Astrocyte of the hippocampus (primary cell): ENCODE data around the gene VCP.

Source experiments
- DNase-seq: peaks from one replicate; pipeline ENCODE4 v3.0.0; 2011; ENCODE audit warnings: low read depth, low spot score

Gene VCP

DNA sequence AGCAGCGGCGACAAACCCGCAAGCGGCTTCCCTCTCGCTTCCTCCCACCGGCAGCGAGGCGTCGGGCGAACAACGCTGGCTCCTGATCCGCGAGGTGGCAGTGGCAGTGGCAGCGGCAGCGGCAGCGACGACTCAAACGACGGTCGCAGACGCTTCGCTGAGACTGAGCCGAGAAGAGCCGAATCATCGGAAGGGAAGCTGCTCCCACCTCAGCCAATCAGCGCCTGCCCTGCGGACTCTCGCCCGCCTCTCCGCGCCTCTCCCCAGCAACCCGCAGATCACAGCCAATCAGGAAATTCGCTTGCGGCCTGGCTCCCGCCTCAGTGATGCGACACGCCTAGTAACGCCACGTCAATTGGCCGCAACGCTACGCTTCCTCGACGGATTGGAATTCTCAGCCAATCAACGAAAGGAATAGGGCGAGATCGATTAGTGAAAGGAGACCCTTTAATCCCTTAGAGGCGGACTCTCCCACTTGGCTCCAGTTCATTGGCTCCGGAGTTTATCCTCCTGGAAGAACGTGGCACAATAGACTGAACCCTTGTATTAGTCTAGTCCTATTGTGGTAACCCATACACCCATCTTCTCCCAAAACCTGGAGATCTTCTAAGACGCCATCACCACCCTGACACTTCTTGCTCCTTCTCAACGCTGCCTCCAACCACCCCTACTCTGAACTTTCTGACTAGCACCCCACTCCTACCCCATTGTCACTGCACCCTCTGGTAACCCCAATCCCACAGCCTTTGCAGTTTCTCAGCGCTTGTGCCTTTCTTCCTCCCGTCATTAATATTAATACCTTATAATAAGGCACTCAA lies at the start of gene VCP:
Gene VCP, minus strand, starts transcription at position 165 of the 818 bp plus-strand sequence. CDS start 272 bp downstream, outside the sequence.
- DNase-seq: peak; percentile 100

DNA sequence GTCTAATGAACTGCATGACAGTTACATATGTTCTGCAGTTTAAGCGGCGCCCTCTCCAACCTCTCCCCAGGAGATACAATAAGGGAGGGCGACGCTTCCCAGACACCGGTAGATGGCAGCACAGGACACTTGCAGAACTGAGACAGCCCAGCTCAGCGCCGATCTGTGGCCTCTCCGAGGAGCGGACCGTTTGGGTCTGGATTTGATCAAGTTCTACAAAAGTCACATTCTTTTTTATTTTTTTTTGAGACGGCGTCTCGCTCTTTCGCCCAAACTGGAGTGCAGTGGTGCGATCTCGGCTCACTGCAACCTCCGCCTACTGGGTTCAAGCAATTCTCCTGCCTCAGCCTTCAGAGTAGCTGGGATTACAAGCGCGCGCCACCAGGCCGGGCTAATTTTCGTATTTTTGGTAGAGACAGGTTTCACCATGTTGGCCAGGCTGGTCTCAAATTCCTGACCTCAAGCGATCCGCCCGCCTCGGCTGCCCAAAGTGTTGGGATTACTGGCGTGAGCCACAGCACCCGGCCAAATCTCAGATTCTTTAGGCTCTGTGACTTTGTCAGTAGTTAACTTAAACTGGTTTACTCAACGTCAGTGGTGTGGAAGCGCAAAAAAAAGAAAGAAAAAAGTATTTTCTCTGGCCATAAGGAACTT lies 44.6 kb upstream of the VCP start:
- peak; percentile 96 for DNase-seq

DNA sequence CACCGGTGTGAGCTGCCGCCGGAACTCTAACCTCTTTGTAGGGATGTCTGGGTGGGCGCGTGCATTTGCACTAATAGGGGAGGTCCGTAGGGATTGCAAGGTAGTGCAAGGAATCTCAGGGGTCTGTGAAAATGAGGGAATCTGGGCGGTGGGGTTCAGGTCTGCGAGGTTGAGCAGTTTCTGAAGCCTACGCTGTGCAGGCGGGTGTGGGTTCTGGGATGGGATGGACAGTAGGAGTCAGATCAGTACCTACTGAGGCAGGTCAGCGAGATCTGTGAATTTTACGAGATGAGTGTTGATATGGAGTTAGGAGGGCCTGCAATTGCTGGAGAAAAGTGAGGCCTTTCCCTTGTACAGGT lies 44.1 kb upstream of the VCP start:
- no peak for DNase-seq

DNA sequence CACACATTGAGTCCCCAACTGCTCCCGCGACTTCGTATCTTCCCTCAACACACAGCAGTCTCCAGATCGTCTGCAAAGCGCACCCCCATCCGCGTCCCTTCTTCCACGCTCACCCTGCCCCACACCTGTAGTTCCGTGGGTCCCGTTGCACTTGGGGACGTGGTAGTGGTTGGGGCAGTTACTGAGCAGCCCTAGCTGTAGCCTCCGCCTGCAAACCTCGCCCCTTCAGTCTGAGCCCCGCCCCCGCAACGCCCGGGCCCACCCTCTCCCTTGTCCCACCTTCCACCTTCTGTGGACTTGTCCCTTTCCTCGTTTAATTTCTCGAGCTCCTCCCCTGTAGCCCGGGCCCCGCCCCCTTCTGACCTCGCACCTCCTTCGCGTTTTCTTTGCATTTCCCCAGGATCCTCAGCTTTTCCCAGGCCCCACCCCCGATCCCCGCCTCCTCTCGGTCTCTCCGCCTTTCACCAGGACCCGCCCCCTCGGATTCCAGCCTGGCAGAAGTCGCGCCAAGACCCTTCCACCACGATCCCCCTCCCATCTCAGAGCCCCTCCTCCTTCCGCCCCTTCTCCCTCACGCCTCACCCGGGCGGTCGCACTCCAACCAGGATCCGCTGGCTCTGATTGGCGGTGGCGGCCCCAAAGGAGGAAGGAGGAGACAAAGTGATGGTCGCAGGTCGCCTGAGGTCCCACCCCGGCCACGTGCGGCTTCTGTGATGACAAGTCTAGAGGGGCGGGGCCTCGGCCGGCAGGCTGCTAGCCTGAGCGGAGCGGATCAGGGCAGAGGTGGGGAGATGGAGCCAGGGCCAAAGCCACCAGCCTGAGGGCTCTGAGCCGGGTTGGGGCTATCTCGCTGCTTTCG lies 43.5 kb upstream of the VCP start, which contains the start of gene ATOSB:
Gene ATOSB, minus strand, starts transcription at position 183 of the 859 bp plus-strand sequence. CDS start 7,588 bp downstream, outside the sequence.
- peak; percentile 99 for DNase-seq

DNA sequence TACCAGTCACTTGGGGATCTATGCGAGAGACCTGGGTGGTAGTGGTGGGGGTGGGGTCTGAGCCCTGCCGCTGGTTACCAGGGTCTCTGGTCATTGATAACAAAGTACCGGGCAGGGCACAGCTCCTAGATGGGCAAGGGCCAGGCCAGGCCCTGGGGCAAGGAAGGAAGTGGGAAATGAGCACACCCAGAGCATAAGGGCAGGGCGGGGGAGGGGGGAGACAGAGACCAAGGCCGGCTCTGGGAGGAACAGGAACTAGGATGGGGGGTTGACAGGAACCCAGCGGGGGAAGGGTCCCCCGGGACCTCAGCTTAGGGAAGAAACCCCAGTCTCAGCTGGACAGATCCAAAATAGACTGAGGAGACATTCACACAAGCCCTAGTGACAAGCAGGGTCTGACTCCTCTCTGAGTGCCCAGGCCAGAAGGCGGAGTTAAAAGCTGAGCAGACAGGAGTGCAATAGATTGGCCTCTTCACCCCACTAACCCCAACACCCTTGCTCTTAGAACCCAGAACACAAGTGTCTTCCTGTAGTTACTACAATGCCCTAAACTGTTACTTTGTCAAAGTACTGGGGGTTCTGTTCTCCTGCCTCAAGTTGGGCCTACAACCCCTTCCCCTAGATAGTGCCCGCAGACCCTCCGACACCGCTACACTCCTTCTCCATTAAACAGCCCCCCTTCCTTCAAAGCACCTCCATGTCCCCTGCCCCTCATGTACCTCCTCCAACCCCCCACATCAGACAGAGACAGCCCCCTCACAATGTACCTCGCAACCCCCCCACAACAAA lies 42.6 kb upstream of the VCP start:
- DNase-seq: peak; percentile 49

DNA sequence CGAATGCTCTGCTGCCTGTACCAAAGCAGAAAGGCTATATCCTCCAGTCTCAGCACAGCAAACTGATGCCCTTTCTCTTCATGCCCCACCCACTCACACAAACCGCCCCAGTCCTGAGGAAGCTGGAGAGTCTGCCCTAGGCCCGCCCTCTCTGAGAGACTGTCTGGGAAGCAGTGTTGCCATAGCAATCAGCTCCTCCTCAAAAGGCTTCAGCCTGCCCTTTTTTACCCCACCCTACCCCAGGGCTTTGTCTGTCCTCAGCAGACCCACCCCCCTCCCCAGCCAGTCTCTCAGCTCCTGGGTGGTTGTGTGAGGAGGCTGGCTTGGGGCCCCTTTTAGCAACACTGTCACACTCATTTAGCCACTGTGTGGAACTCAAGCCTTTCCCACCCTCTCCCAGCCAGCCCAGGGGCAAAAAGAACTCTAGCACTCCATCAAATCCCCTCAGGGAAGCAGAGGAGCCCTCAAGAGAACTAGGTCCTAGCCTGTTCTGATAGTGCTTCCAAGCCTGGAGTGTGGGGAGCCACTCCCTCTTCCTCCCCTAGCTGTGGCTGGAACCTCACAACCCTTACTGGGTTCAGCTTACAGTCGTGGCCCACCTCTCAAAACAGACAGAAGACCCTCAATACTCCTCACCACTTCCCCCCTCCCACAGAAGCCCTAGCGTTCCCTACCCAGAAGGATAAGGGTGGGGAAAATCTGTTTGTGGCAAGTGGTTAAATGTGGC lies 41.9 kb upstream of the VCP start:
- DNase-seq: peak; percentile 97

DNA sequence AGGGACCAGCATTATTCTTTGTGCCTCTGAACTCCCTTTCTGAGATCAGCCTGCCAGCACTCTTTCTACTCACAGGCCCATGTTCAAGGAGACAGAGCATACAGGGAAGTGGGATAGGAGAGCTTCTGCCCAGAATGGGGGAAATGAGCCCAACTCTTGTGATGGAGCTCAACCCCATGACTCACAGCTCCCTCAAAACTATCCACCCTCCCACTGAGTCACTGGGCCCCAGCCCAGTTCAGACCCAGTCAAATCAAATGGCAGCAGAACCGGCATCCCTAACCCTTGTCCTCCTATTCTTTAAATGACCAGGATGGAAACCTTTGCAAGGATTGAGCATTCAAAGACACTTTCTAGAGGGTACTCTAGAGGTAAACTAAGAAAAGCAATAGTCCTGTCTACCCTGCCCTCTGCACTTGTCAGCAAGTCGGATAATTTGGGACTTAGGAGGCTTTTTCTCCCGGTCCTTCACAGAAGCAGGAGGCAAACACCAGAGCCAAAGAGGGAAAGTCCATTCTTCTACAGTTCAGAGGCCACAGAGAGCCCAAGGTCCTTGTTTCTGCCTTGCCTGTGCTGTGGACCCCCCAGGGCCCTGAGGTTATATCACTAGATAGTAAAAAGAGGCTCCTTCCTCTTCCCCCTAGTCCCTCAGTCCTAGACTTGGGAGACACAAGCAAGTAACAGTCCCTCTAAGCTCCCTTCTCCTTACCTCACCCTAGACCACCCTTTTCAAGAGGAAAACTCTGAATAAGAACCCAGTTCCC lies 40.0 kb upstream of the VCP start:
- peak; percentile 51 for DNase-seq

DNA sequence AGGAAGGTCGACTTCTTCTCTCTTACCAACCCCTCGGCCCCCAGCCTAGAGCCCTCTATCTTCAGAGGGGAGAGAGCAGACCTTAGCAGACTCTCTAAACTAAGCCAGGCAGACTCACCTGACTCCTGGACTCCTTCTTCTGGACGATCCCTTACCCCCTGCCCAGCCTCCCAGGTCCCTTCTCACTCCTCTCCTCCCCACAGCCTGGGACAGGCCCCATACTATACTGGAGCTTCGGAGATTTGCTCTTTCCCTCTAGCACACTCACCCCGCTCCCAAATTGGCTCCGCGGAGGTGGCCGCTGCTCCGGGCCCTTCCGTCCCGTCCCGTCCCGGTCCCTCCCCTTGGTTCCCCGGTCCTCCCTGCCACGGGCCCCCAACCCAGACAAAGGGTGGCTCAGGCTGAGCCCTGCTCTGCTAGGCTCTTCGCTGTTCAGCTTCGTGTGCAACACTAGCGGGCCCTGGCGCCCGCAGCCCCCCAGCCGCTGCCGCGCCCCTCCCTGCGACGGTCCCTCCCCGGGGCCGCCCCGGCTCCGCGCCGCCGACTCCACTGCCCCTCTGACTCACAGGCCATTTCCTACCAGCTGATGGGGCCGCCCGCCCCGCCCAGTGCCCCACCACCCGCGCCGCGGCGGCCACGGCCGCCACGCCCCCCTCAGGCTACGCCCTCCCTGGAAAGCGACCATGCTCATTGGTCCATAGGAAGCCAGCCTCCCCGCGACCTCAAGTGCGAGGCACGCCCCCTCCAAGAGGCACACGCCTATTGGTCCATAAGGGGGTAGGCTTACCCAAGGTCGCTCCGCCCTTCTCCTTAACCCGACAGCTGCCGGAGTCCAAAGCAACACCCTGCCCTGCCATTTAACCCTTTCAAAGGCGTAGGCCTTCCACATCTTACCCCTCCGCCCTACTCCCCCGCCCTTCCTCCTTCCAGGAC lies 38.8 kb upstream of the VCP start:
- DNase-seq: peak; percentile 99

DNA sequence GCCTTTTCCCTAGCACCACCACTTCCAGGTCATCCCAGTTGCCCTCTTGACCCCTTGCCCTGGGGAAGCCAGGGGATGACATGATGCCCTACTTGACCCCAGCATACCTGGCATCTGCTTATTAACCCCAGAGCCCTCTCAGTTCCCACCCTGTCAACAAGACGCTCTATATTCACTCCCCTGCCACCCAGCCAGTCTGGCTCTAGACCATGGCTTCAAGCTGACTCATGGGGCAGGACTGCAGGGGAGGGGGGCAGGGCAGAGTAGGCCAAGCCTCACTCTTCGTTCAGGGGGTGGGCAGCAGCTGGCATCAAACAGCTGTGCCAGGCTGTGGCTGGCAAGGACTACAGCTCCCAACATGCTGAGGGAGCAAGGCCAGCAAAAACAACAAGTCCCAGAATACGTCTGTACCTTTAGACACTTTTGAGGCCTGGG lies 37.9 kb upstream of the VCP start:
- peak; percentile 80 for DNase-seq

DNA sequence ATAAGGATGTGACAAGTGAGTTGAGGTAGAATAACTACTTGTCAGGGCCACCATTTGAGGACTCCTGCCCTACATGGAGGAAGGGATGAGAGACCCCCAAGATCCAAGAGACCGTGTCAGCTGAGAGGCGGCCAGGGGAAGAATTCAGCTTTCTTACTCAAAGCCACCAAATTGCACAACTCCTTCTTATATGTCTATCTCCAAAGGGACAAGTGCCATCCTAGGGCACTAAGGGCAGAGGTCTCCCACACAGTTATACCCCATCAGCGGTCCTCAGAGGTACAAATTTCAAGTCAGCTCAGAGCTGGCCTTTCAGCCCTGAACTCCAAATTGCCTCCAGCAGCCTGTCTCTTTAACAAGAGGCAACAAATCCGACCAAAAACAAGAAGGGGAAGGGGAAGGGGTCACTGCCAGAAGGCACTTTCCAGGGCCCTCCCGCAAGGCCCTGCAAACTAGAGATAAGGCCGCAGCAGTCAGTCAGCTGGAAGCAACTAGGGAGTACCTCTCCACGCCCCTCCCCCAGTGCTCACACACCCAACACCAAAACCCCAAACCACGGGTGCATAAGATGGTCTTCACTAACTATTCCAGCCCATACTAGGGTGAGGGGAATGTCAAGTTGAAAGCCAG lies 36.6 kb upstream of the VCP start:
- no peak for DNase-seq

DNA sequence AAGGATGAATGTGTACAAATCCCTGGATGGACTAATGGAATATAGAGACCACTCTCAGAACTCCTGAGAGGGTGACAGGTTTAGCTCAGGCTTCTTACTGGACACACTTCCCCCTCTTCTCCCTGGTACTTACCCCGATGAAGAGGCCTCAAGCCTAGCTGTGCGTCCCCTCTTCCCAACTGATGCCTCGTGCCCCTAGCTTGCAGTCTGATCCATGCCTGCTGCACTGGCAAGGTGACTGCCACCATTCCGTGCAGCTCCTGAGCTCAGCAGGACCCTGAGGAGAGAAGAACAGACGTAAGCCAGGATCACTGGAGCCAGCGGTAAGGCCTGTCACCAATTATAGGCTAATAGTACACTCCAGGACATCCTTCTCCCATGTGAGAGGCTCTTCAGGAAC lies 36.0 kb upstream of the VCP start:
- no peak for DNase-seq

DNA sequence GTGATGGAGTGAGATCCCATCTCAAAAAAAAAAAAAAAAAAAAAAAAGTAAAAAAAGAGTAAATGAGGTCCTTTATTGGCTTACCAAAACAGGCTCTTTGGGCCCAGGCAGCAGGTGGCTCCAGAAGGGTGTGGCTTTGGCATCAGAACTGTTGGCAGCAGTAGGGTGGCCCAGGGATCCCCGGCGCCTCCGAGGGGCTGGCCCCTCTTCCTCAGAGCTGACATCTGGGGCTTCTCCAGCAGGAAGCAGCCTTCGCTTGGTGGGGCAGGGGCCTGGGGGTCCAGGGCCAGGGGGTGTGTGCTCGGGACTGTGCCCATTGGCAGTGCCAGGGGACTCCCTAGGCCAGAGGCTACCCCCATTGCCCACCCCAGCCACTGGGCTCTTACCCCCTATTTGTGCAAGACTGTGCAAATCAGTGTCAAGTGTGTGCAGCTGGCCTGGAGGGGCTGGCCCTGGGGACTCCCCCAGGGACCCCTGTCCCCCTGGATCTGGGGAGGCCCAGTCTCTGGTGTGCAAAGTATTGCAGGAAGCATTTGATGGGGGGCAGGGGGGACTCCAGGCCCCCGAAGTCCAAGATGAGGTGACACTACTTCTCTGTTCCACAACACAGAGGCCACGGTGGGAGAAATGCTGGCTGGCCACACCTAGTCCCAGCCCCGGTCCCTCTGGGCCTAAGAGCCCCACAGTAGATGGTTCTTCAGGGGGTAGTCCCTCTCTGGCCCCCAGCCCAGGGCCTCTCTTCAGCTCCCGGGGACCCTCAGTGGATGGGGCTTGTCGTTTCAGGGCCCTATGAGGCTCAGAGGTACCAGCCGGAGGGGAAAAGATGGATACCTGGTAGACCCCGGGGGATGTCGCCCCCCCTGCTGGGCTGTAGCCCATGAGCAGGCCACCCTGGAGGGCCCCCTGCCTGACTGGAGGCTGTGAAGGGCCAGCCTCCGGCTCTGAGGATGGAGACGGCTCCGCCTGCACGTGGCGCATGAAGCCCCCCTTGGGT lies 35.2 kb upstream of the VCP start:
- no peak for DNase-seq

DNA sequence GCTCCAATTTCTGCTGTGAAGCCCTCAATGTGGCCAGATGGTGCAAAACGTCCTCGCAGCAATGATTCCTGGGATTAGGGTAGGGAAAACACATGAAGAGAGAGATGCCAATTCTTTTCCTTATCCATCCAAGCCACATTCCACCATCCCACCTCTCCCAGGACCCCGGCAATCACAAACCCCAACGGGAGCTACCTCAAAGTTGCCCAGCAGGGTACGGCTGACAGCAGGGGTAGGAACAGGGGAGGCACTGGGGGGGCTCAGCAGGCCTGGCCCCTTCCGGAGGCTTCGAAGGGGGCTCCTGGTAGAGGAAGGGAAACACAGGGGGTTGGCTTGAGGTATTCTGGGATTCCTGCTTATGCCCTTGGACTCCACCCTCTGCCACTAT lies 33.9 kb upstream of the VCP start:
- DNase-seq: no peak

DNA sequence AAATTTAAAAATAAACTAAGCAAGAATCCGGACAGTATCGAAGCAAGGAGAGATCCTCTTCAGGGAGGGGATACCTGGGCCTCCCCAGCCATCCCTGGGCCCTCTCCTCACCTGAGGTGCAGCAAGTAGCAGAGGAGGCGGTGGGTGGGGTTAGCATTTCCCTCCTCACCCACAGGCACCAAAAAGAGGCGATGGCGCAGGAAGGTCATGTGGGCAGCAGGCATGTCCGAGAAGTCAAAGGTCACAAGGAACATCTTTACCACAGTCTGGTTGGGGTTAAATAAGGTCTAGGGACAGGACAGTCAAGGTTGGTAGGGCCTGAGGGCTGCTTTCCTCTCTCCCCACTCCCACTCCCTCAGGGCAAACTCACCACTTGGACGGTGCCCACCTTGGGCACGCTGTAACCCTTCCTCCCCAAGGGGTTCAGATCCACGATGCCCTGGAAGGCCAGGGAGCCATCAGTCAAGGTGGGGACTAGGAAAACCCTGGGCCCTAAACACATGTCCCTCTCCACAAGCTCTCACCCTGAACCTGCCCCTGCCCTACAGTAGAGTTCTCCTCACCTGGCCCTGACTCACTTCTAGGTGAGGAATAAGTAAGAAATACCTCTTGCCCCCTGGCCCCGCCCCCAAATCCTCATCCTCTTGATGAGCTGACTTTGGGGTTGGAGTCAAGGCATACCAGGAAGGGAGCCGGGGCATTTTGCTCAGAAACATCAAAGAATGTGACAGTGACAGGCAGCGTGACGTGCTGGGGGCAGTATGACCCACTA lies 33.3 kb upstream of the VCP start:
- no peak for DNase-seq

DNA sequence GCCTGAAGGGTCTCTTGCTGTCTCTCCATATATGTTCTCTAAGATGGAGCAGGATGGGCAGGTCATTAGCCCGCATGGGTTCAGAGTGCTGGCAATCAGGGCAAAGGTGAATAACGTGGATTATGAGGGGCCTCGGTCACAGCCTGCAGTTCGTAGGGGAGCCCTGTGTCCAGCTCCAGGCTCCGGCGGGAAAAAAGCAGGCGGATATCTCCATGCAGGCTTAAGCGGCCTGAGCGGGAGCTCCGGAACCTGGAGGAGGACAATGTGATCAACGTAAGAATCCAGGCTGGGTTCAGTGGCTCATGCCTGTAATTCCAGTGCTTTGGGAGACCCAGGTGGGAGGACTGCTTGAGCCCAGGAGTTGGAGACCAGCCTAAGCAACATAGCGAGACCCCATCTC lies 32.7 kb upstream of the VCP start:
- no peak for DNase-seq

DNA sequence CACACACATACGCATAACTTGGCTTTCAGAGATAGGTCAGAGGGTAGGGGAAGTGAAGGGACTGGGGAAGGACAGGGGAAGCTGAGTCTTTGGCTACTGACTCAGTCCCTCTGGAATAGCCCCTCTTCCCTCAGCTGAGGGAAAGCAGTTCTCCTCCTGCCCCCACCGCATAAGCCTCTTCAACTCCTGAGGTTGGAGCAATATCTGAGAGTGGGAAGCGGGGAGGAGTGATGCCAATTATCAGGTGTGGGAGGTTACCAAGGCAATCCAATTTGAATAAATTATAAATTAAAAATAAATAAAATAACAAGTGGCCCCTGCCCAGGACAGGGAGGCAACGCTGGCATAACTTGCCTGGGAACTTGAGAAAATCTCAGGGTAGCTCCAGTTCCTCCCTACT lies 32.2 kb upstream of the VCP start:
- no peak for DNase-seq
